ENCODE data around the gene HBA2. TPM values are rescaled to one million over a fixed set of nuclear protein-coding genes. Genes with fewer than 3 reads are reported as not detected.

Gene HBA2
- total and polyA plus RNA-seq, 12 donors = 1.9 to 1,723 (median 36.9) TPM; not detected in 2

DNA sequence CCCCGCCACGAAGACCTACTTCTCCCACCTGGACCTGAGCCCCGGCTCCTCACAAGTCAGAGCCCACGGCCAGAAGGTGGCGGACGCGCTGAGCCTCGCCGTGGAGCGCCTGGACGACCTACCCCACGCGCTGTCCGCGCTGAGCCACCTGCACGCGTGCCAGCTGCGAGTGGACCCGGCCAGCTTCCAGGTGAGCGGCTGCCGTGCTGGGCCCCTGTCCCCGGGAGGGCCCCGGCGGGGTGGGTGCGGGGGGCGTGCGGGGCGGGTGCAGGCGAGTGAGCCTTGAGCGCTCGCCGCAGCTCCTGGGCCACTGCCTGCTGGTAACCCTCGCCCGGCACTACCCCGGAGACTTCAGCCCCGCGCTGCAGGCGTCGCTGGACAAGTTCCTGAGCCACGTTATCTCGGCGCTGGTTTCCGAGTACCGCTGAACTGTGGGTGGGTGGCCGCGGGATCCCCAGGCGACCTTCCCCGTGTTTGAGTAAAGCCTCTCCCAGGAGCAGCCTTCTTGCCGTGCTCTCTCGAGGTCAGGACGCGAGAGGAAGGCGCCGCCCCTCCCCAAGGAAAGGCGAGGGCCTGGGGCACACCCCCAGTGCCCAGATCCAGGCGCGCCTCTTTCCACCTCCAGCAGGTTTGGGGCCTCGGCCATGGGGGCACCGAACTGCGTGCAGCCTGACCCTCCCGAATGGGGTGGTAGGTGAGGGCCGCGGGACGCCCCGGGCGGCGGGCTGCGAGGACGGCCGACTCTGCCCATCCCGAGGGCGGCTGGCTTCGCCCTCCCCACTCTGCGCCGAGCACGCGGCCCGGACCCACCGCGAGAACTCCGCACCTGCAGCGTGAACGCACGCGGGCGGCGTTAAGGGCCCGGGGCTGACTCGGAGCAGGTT is 8.2 kb downstream of the HBA2 start:
- Histone ChIP-seq H3K27me3 (peaks cover 41% of the 10 kb centered on the region), H3K9me3 (replicated peaks in 1 of 3) (no peaks in the 10 kb centered on the region), H3K4me3 (peak overlapping the region in 1 of 4 donors; percentile 33), H3K27ac (no peak overlapping the region), H3K4me1 (replicated peaks in 1 of 2) (peaks cover 5 to 17% of the 10 kb centered on the region in 2 donors), H3K36me3 (replicated peaks in 1 of 2) (no peaks in the 10 kb centered on the region)
- intact Hi-C loops (cut with DNase I) = loop anchor here in 1 of 2 donors (5.0 kb wide), 1 partner anchor 74 kb away; no protein-coding TSS in a partner anchor
- peak in 6 of 7 donors; percentile 22 to 78 (median 65) for DNase-seq
- TF ChIP-seq, protein P1, sequence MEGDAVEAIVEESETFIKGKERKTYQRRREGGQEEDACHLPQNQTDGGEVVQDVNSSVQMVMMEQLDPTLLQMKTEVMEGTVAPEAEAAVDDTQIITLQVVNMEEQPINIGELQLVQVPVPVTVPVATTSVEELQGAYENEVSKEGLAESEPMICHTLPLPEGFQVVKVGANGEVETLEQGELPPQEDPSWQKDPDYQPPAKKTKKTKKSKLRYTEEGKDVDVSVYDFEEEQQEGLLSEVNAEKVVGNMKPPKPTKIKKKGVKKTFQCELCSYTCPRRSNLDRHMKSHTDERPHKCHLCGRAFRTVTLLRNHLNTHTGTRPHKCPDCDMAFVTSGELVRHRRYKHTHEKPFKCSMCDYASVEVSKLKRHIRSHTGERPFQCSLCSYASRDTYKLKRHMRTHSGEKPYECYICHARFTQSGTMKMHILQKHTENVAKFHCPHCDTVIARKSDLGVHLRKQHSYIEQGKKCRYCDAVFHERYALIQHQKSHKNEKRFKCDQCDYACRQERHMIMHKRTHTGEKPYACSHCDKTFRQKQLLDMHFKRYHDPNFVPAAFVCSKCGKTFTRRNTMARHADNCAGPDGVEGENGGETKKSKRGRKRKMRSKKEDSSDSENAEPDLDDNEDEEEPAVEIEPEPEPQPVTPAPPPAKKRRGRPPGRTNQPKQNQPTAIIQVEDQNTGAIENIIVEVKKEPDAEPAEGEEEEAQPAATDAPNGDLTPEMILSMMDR (IDR thresholded peaks at IDR 0.05) = no peak
- peak in 1 of 2 donors; percentile 7 for TF ChIP-seq POLR2A (IDR thresholded peaks at IDR 0.05)
- WGBS, 4 donors = 1 to 3% (median 2%) methylated on average over 13 to 89 of the region's 89 CpGs

- DNase-seq = peak in 3 of 7 donors; percentile 78 to 85 (median 80)
- H3K9me3 ChIP-seq (replicated peaks in 1 of 3) = no peaks in the 10 kb centered on the region
- TF ChIP-seq, protein P1 (IDR thresholded peaks at IDR 0.05) = peak; percentile 81 to 96 (median 90)
- TF ChIP-seq POLR2A (IDR thresholded peaks at IDR 0.05) = no peak
- H3K36me3 ChIP-seq (replicated peaks in 1 of 2) = no peaks in the 10 kb centered on the region
- H3K27ac ChIP-seq = no peak overlapping the region
- no peak overlapping the region for H3K4me3 ChIP-seq
- 7 to 24% (median 8%) methylated on average over 4 to 22 of the region's 22 CpGs; no CpG with 5 or more reads in 1 of the 4 donors for WGBS, 4 donors
- peaks cover 5 to 17% of the 10 kb centered on the region in 2 donors for H3K4me1 ChIP-seq (replicated peaks in 1 of 2)
- peaks cover 41% of the 10 kb centered on the region for H3K27me3 ChIP-seq
- intact Hi-C loops (cut with DNase I) = loop anchor here in 1 of 2 donors (5.0 kb wide), 1 partner anchor 74 kb away; no protein-coding TSS in a partner anchor
Observed at GRCh38 chr16:181565-182021, 8.9 kb downstream of the HBA2 start.

GRCh38 chr16:183005-183404 is 10.3 kb downstream of the HBA2 start:
- peaks cover 5 to 17% of the 10 kb centered on the region in 2 donors for H3K4me1 ChIP-seq (replicated peaks in 1 of 2)
- intact Hi-C loops (cut with DNase I) = loop anchor here in 1 of 2 donors (5.0 kb wide), 1 partner anchor 76 kb away; no protein-coding TSS in a partner anchor
- no peak overlapping the region for H3K4me3 ChIP-seq

More at GRCh38 chr16:183005-183404, 10.3 kb downstream of the HBA2 start:
- TF ChIP-seq POLR2A (IDR thresholded peaks at IDR 0.05) = no peak
- TF ChIP-seq, protein P1 (IDR thresholded peaks at IDR 0.05) = no peak
- WGBS, 4 donors = 64 to 75% (median 70%) methylated on average over 6 to 7 of the region's 7 CpGs
- H3K27me3 ChIP-seq = peaks cover 30% of the 10 kb centered on the region
- DNase-seq = no peak
- H3K36me3 ChIP-seq (replicated peaks in 1 of 2) = peaks cover 0 to 9% of the 10 kb centered on the region in 2 donors
- no peak overlapping the region for H3K27ac ChIP-seq
- no peaks in the 10 kb centered on the region for H3K9me3 ChIP-seq (replicated peaks in 1 of 3)
